Mucosa of descending colon (tissue), 3 donors: ENCODE results near the gene CTNNA3. TPM values are rescaled to one million over a fixed set of nuclear protein-coding genes. Genes with fewer than 3 reads are reported as not detected.

Experiments
- ATAC-seq: fragments of 200-7000 bp; cut with Tn5 transposase; one replicate; pipeline ENCODE4 v1.9.1; 2020; ENCODE audit warnings: mild to moderate bottlenecking, moderate library complexity
- DNase-seq, 3 donors: peaks; one replicate each; pipeline ENCODE4 v3.0.0-alpha.2; 2020
- H3K36me3 ChIP-seq: fragments of 200-600 bp; one replicate; pipeline ENCODE4 v1.8.0; 2021; ENCODE audit warnings: low read depth, mild to moderate bottlenecking
- H3K4me1 ChIP-seq: fragments of 200-600 bp; one replicate; pipeline ENCODE4 v1.8.0; 2021; ENCODE audit warnings: low read depth, mild to moderate bottlenecking
- H3K4me3 ChIP-seq: fragments of 200-600 bp; one replicate; pipeline ENCODE4 v1.8.0; 2021; ENCODE audit warnings: mild to moderate bottlenecking
- H3K9me3 ChIP-seq: fragments of 200-600 bp; one replicate; pipeline ENCODE4 v1.8.0; 2021; ENCODE audit warnings: mild to moderate bottlenecking
- CTCF ChIP-seq: fragments of 200-600 bp; IDR thresholded peaks from one replicate; pipeline ENCODE4 v1.8.0; 2022; ENCODE audit warnings: antibody characterized with exemption, mild to moderate bottlenecking
- intact Hi-C, 2 donors: fragments of 100-400 bp; cut with DNase I in 1 of 2; cut with micrococcal nuclease in 1 of 2; formaldehyde crosslinking; loops; one replicate each; pipeline versions ENCODE4 v1.11.0 to v1.11.1; 2022; cut with DNase I, micrococcal nuclease
- total RNA-seq, 3 donors: library from RNA; stranded (reverse); fragmentation: NEBNext Ultra II Directional in 2 of 3; extraction: Animal tissue kit (Norgen Biotek cat#: 25700) in 2 of 3; gene quantifications; one replicate each; pipeline versions ENCODE4 v1.2.1 to v1.2.4, GENCODE V29; 2021 to 2023
- donor health status: DM: no; HTN: no; CAD: no; lungs with moderate emphysema.
- donor health status: DM: no; HTN: no; CAD: no.
- donor health status: DM: no; HTN: yes; CAD: no.

The CTNNA3 gene
- total RNA-seq, 3 donors from 2014 or later: 0.52 to 7.5 (median 0.70) TPM

GRCh38 chr10:66772548-66773471 lies 923.2 kb downstream of the CTNNA3 start:
- no peak for ATAC-seq
- intact Hi-C loops: no loop called here
- Histone ChIP-seq H3K4me3 (no peak overlapping the region), H3K9me3 (no peaks in the 10 kb centered on the region), H3K4me1 (no peaks in the 10 kb centered on the region), H3K36me3 (no peaks in the 10 kb centered on the region)
- TF ChIP-seq CTCF: no peak
- DNase-seq: no peak

- Histone ChIP-seq H3K4me3 (no peak overlapping the region), H3K36me3 (no peaks in the 10 kb centered on the region), H3K4me1 (no peaks in the 10 kb centered on the region), H3K9me3 (no peaks in the 10 kb centered on the region)
- ATAC-seq (no peak), DNase-seq (no peak)
- intact Hi-C loops: no loop called here
- no peak for TF ChIP-seq CTCF
Observed at GRCh38 chr10:66767707-66768106, 928.3 kb downstream of the CTNNA3 start.

GRCh38 chr10:66762218-66762729 lies 933.7 kb downstream of the CTNNA3 start:
- no peak for ATAC-seq
- H3K4me3 ChIP-seq: no peak overlapping the region
- DNase-seq: no peak
- intact Hi-C loops: no loop called here
- no peaks in the 10 kb centered on the region for H3K9me3 ChIP-seq
- no peak for TF ChIP-seq CTCF
- no peaks in the 10 kb centered on the region for H3K36me3 ChIP-seq
- no peaks in the 10 kb centered on the region for H3K4me1 ChIP-seq

GRCh38 chr10:66760941-66761340 lies 935.1 kb downstream of the CTNNA3 start:
- DNase-seq (no peak), ATAC-seq (no peak)
- intact Hi-C loops: no loop called here
- Histone ChIP-seq H3K9me3 (no peaks in the 10 kb centered on the region), H3K4me1 (no peaks in the 10 kb centered on the region), H3K4me3 (no peak overlapping the region), H3K36me3 (no peaks in the 10 kb centered on the region)
- TF ChIP-seq CTCF: no peak

- no peak for TF ChIP-seq CTCF
- Histone ChIP-seq H3K4me1 (no peaks in the 10 kb centered on the region), H3K36me3 (no peaks in the 10 kb centered on the region), H3K9me3 (no peaks in the 10 kb centered on the region), H3K4me3 (no peak overlapping the region)
- ATAC-seq (no peak), DNase-seq (no peak)
- intact Hi-C loops: no loop called here
Observed at GRCh38 chr10:66755474-66755873, 940.5 kb downstream of the CTNNA3 start.
